Measurements from ENCODE around the gene FGF7. TPM values are rescaled to one million over a fixed set of nuclear protein-coding genes. Genes with fewer than 3 reads are reported as not detected.
"Not testable (repeated sequence)": the region's sequence is repeated elsewhere in the genome, so short reads cannot be mapped to it uniquely, and the experiment has no call there.

The FGF7 gene
- 2.0 TPM for total RNA-seq

- no peak for ATAC-seq
Measured at GRCh38 chr15:49423021-49423420, at the start of gene FGF7. TSS of gene FGF7 (plus strand) at chr15:49423242. CDS start at chr15:49424298, 1,056 bp downstream.

- ATAC-seq: no peak
Measured at GRCh38 chr15:49379996-49380395, 43.0 kb upstream of the FGF7 start.

GRCh38 chr15:49380912-49381311, 42.1 kb upstream of the FGF7 start:
- ATAC-seq: no peak

GRCh38 chr15:49382394-49382793, 40.6 kb upstream of the FGF7 start:
- ATAC-seq: no peak

- no peak for ATAC-seq
Measured at GRCh38 chr15:49383266-49383665, 39.8 kb upstream of the FGF7 start.

GRCh38 chr15:49387471-49387870, 35.6 kb upstream of the FGF7 start:
- ATAC-seq: no peak

GRCh38 chr15:49402515-49403296, 20.3 kb upstream of the FGF7 start:
- not testable (repeated sequence) for ATAC-seq

- ATAC-seq: no peak
Measured at GRCh38 chr15:49406352-49407118, 16.5 kb upstream of the FGF7 start.

- no peak for ATAC-seq
Measured at GRCh38 chr15:49410641-49411040, 12.4 kb upstream of the FGF7 start.

- no peak for ATAC-seq
Measured at GRCh38 chr15:49412797-49413196, 10.2 kb upstream of the FGF7 start.

GRCh38 chr15:49415149-49415548, 7.9 kb upstream of the FGF7 start:
- no peak for ATAC-seq

- ATAC-seq: no peak
Measured at GRCh38 chr15:49415638-49416037, 7.4 kb upstream of the FGF7 start.

GRCh38 chr15:49418811-49419210, 4.2 kb upstream of the FGF7 start:
- no peak for ATAC-seq

GRCh38 chr15:49421991-49422390, 1.1 kb upstream of the FGF7 start:
- peak; percentile 71 for ATAC-seq

- no peak for ATAC-seq
Measured at GRCh38 chr15:49423901-49424550, 984 bp downstream of the FGF7 start.

GRCh38 chr15:49424954-49425353, 1.9 kb downstream of the FGF7 start:
- no peak for ATAC-seq

GRCh38 chr15:49427372-49427771, 4.3 kb downstream of the FGF7 start:
- no peak for ATAC-seq

- ATAC-seq: no peak
Measured at GRCh38 chr15:49428409-49429095, 5.5 kb downstream of the FGF7 start.

- no peak for ATAC-seq
Measured at GRCh38 chr15:49430046-49430445, 7.0 kb downstream of the FGF7 start.

GRCh38 chr15:49435174-49435573, 12.1 kb downstream of the FGF7 start:
- ATAC-seq: no peak

GRCh38 chr15:49436751-49437150, 13.7 kb downstream of the FGF7 start:
- no peak for ATAC-seq

GRCh38 chr15:49438962-49439631, 16.1 kb downstream of the FGF7 start:
- ATAC-seq: no peak

Data from esophagus mucosa (tissue), 1 donor.